H9 (cell line): ENCODE data around the gene COMMD1. TPM values are rescaled to one million over a fixed set of nuclear protein-coding genes. Genes with fewer than 3 reads are reported as not detected.
"Not testable (repeated sequence)": the region's sequence is repeated elsewhere in the genome, so short reads cannot be mapped to it uniquely, and the experiment has no call there.

Experiments
- DNase-seq: peaks from one replicate; pipeline ENCODE4 v3.0.0-alpha.2; 2017
- H2AFZ ChIP-seq: one replicate; pipeline ENCODE4 v1.6.1; 2013; ENCODE audit warnings: mild to moderate bottlenecking, low read length, control low read depth, moderate library complexity
- H2AK5ac ChIP-seq: 2 replicates; pipeline ENCODE4 v1.6.1; 2013; ENCODE audit warnings: low read length, control low read depth, mixed read lengths; ENCODE audit not compliant: insufficient read length
- H2BK120ac ChIP-seq: one replicate; pipeline ENCODE4 v1.6.1; 2013; ENCODE audit warnings: low read depth, mild to moderate bottlenecking, low read length, control low read depth, inconsistent platforms; ENCODE audit not compliant: poor library complexity, severe bottlenecking
- H2BK12ac ChIP-seq: 2 replicates; pipeline ENCODE4 v1.6.1; 2013; ENCODE audit warnings: low read length, control low read depth, mixed read lengths, low read depth; ENCODE audit not compliant: insufficient read length
- H2BK15ac ChIP-seq: 2 replicates; pipeline ENCODE4 v1.6.1; 2013; ENCODE audit warnings: low read depth, low read length, control low read depth
- H2BK20ac ChIP-seq: one replicate; pipeline ENCODE4 v1.6.1; 2013; ENCODE audit warnings: low read depth, mild to moderate bottlenecking, low read length, control low read depth, inconsistent platforms; ENCODE audit not compliant: poor library complexity, severe bottlenecking
- H2BK5ac ChIP-seq: 2 replicates; pipeline ENCODE4 v1.6.1; 2013; ENCODE audit warnings: low read length, control low read depth, mixed read lengths; ENCODE audit not compliant: insufficient read length
- H3K14ac ChIP-seq: 2 replicates; pipeline ENCODE4 v1.6.1; 2013; ENCODE audit warnings: low read length, control low read depth; ENCODE audit not compliant: insufficient read depth
- H3K18ac ChIP-seq: 2 replicates; pipeline ENCODE4 v1.6.1; 2013; ENCODE audit warnings: low read depth, mild to moderate bottlenecking, mixed read lengths, low read length, control low read depth; ENCODE audit not compliant: insufficient read length
- H3K23ac ChIP-seq: 2 replicates; pipeline ENCODE4 v1.6.1; 2013; ENCODE audit warnings: low read length, control low read depth, mixed read lengths, low read depth; ENCODE audit not compliant: insufficient read length
- H3K23me2 ChIP-seq: 2 replicates; pipeline ENCODE4 v1.6.1; 2013; ENCODE audit warnings: low read depth, mild to moderate bottlenecking, mixed read lengths, low read length, control low read depth; ENCODE audit not compliant: insufficient read length, poor library complexity, severe bottlenecking
- H3K27ac ChIP-seq: 2 replicates; pipeline ENCODE4 v1.5.1; 2013; ENCODE audit warnings: low read length, control low read depth, mixed read lengths, low read depth; ENCODE audit not compliant: insufficient read length
- H3K27me3 ChIP-seq: 2 replicates; pipeline ENCODE4 v1.6.1; 2013; ENCODE audit warnings: low read length, control low read depth, inconsistent platforms; ENCODE audit not compliant: insufficient read depth
- H3K4ac ChIP-seq: 2 replicates; pipeline ENCODE4 v1.6.1; 2013; ENCODE audit warnings: low read depth, mild to moderate bottlenecking, control low read depth, inconsistent platforms, low read length, moderate library complexity
- H3K4me1 ChIP-seq: 2 replicates; pipeline ENCODE4 v1.6.1; 2013; ENCODE audit warnings: low read length, control low read depth, inconsistent platforms; ENCODE audit not compliant: insufficient read depth
- H3K4me2 ChIP-seq: 2 replicates; pipeline ENCODE4 v1.6.1; 2013; ENCODE audit warnings: low read length, control low read depth, mixed read lengths; ENCODE audit not compliant: insufficient read length, insufficient read depth
- H3K56ac ChIP-seq: 2 replicates; pipeline ENCODE4 v1.6.1; 2013; ENCODE audit warnings: low read depth, mild to moderate bottlenecking, mixed read lengths, low read length, control low read depth; ENCODE audit not compliant: insufficient read length
- H3K79me1 ChIP-seq: 2 replicates; pipeline ENCODE4 v1.6.1; 2013; ENCODE audit warnings: low read depth, mild to moderate bottlenecking, moderate library complexity, low read length, control low read depth, inconsistent platforms; ENCODE audit not compliant: insufficient read depth, poor library complexity, severe bottlenecking
- H3K79me2 ChIP-seq: 2 replicates; pipeline ENCODE4 v1.6.1; 2013; ENCODE audit warnings: low read length, control low read depth, inconsistent platforms; ENCODE audit not compliant: insufficient read depth
- H3K9ac ChIP-seq: 2 replicates; pipeline ENCODE4 v1.6.1; 2013; ENCODE audit warnings: low read length, control low read depth, mixed read lengths; ENCODE audit not compliant: insufficient read length; ENCODE audit errors: extremely low read depth
- H3K9me3 ChIP-seq: one replicate; pipeline ENCODE4 v1.6.1; 2013; ENCODE audit warnings: low read depth, low read length, inconsistent platforms; ENCODE audit not compliant: control insufficient read depth
- H3T11ph ChIP-seq: one replicate; pipeline ENCODE4 v1.6.1; 2013; ENCODE audit warnings: mild to moderate bottlenecking, low read length, control low read depth, inconsistent platforms
- H4K20me1 ChIP-seq: one replicate; pipeline ENCODE4 v1.6.1; 2013; ENCODE audit not compliant: control insufficient read depth, insufficient read length, insufficient read depth
- H4K5ac ChIP-seq: 2 replicates; pipeline ENCODE4 v1.6.1; 2013; ENCODE audit warnings: low read depth, mild to moderate bottlenecking, mixed read lengths, low read length, control low read depth; ENCODE audit not compliant: insufficient read length
- H4K8ac ChIP-seq: replicated peaks from 2 replicates; pipeline ENCODE4 v1.6.1; 2013; ENCODE audit warnings: low read length, control low read depth, mixed read lengths, low read depth; ENCODE audit not compliant: insufficient read length
- H4K91ac ChIP-seq: 2 replicates; pipeline ENCODE4 v1.6.1; 2013; ENCODE audit warnings: low read depth, mild to moderate bottlenecking, moderate library complexity, mixed read lengths, low read length, control low read depth; ENCODE audit not compliant: insufficient read length
- H3K27ac Mint-ChIP-seq, 3 experiments: 2 replicates in 2 of 3; 3 replicates in 1 of 3; pipeline ENCODE4 v1.8.0; 2020 to 2021; ENCODE audit warnings: mixed read lengths in 3 of 3, mild to moderate bottlenecking in 1 of 3, moderate library complexity in 1 of 3
- H3K27me3 Mint-ChIP-seq: 2 replicates; pipeline ENCODE4 v1.8.0; 2021; ENCODE audit warnings: low read depth, mild to moderate bottlenecking, moderate library complexity, mixed read lengths
- H3K36me3 Mint-ChIP-seq, 3 experiments: 2 replicates in 2 of 3; 3 replicates in 1 of 3; pipeline ENCODE4 v1.8.0; 2020 to 2021; ENCODE audit warnings: low read depth in 3 of 3, mixed read lengths in 3 of 3; ENCODE audit not compliant: insufficient read depth in 1 of 3
- H3K4me1 Mint-ChIP-seq, 2 experiments: 2 replicates each; pipeline ENCODE4 v1.8.0; 2020; ENCODE audit warnings: mixed read lengths in 2 of 2
- H3K4me3 Mint-ChIP-seq, 2 experiments: 2 replicates in 1 of 2; 3 replicates in 1 of 2; pipeline ENCODE4 v1.8.0; 2020 to 2021; ENCODE audit warnings: mild to moderate bottlenecking in 2 of 2, mixed read lengths in 2 of 2, moderate library complexity in 1 of 2
- H3K9me3 Mint-ChIP-seq, 2 experiments: 2 replicates in 1 of 2; 3 replicates in 1 of 2; pipeline ENCODE4 v1.8.0; 2020; ENCODE audit warnings: mild to moderate bottlenecking in 2 of 2, mixed read lengths in 2 of 2, moderate library complexity in 1 of 2
- CTCF ChIP-seq: fragments of 200-600 bp; sonication (generic); conservative IDR thresholded peaks from 3 replicates; pipeline ENCODE4 v1.8.0; 2021; ENCODE audit warnings: antibody characterized with exemption, mild to moderate bottlenecking
- WGBS: extraction: QIAGEN DNeasy Blood & Tissue Kit; methylation state at CpG from one replicate; pipeline ENCODE4 v1.1.7; 2013; ENCODE audit warnings: missing lambda C conversion rate, low lambda C conversion rate, mixed read lengths; ENCODE audit not compliant: insufficient read length; ENCODE audit errors: extremely low coverage; 5-methylcytosine and 5-hydroxymethylcytosine counted together
- total RNA-seq: library from RNA; stranded (reverse); gene quantifications from 2 replicates; pipeline ENCODE4 v1.2.1, GENCODE V29; 2021

COMMD1 gene
- total RNA-seq, 1 experiment from 2014 or later: 31.5 TPM

- H4K5ac ChIP-seq: no peak overlapping the region
- Mint-ChIP-seq H3K36me3 (peaks cover 56 to 95% (median 87%) of the 10 kb centered on the region in 3 experiments; a peak in 6 of 7 replicates), H3K27ac (no peak overlapping the region), H3K9me3 (no peaks in the 10 kb centered on the region), H3K4me3 (no peak overlapping the region), H3K27me3 (no peaks in the 10 kb centered on the region), H3K4me1 (no peaks in the 10 kb centered on the region)
- no peak overlapping the region for H2AFZ ChIP-seq
- no peaks in the 10 kb centered on the region for H3K4me1 ChIP-seq
- no peak for TF ChIP-seq CTCF
- H2BK120ac ChIP-seq: no peak overlapping the region
- no peak overlapping the region for H2BK20ac ChIP-seq
- no peaks in the 10 kb centered on the region for H3K9me3 ChIP-seq
- WGBS: no CpG with 5 or more reads among the region's 3 CpGs
- no peaks in the 10 kb centered on the region for H3K79me1 ChIP-seq
- H2BK5ac ChIP-seq: no peak overlapping the region
- H3K27me3 ChIP-seq: no peaks in the 10 kb centered on the region
- H2BK12ac ChIP-seq: no peak overlapping the region
- H3K23ac ChIP-seq: no peak overlapping the region
- no peaks in the 10 kb centered on the region for H3K23me2 ChIP-seq
- no peak overlapping the region for H2BK15ac ChIP-seq
- H3K4me2 ChIP-seq: no peak overlapping the region
- H3T11ph ChIP-seq: no peak overlapping the region
- no peak for DNase-seq
- H3K14ac ChIP-seq: no peak overlapping the region
- no peak overlapping the region for H3K18ac ChIP-seq
- H3K9ac ChIP-seq: no peak overlapping the region
- H4K91ac ChIP-seq: no peak overlapping the region
- no peak overlapping the region for H4K8ac ChIP-seq
- no peak overlapping the region for H3K27ac ChIP-seq
- no peak overlapping the region for H2AK5ac ChIP-seq
- H3K79me2 ChIP-seq: no peaks in the 10 kb centered on the region
- no peak overlapping the region for H3K4ac ChIP-seq
- H4K20me1 ChIP-seq: no peaks in the 10 kb centered on the region
- H3K56ac ChIP-seq: no peak overlapping the region
Observed at GRCh38 chr2:61878761-61879160, 26.7 kb upstream of the COMMD1 start.

GRCh38 chr2:61879351-61879750 is 26.1 kb upstream of the COMMD1 start:
- H2BK5ac ChIP-seq, H3K23me2 ChIP-seq, H3K27ac ChIP-seq, H3K56ac ChIP-seq, H3K4me2 ChIP-seq, H3K79me2 ChIP-seq, H3K79me1 ChIP-seq, H2AFZ ChIP-seq, H3K14ac ChIP-seq, DNase-seq, H3K27me3 ChIP-seq, H3K4ac ChIP-seq, H3K9ac ChIP-seq, H2BK20ac ChIP-seq, H2BK15ac ChIP-seq, H3K9me3 ChIP-seq, H3K27me3 Mint-ChIP-seq, H4K5ac ChIP-seq, H3T11ph ChIP-seq, H4K20me1 ChIP-seq, H4K8ac ChIP-seq, H3K4me1 ChIP-seq, H2BK12ac ChIP-seq, H3K9me3 Mint-ChIP-seq, H3K4me3 Mint-ChIP-seq, H3K23ac ChIP-seq, H3K4me1 Mint-ChIP-seq, H4K91ac ChIP-seq, H2AK5ac ChIP-seq, H3K18ac ChIP-seq, H2BK120ac ChIP-seq: not testable (repeated sequence)
- Mint-ChIP-seq H3K36me3 (peaks cover 52 to 94% (median 87%) of the 10 kb centered on the region in 3 experiments; a peak in 6 of 7 replicates), H3K27ac (peak overlapping the region in 1 of 3 experiments; percentile 51; a peak in 1 of 7 replicates)
- no CpG with 5 or more reads among the region's 4 CpGs for WGBS
